Non-pigmented ciliary epithelial cell (primary cell): ENCODE measurements around the gene TSPAN17.

Experiments used
- DNase-seq: peaks from one replicate; pipeline ENCODE4 v3.0.0-alpha.2; 2010; ENCODE audit warnings: low read depth

The TSPAN17 gene

DNA sequence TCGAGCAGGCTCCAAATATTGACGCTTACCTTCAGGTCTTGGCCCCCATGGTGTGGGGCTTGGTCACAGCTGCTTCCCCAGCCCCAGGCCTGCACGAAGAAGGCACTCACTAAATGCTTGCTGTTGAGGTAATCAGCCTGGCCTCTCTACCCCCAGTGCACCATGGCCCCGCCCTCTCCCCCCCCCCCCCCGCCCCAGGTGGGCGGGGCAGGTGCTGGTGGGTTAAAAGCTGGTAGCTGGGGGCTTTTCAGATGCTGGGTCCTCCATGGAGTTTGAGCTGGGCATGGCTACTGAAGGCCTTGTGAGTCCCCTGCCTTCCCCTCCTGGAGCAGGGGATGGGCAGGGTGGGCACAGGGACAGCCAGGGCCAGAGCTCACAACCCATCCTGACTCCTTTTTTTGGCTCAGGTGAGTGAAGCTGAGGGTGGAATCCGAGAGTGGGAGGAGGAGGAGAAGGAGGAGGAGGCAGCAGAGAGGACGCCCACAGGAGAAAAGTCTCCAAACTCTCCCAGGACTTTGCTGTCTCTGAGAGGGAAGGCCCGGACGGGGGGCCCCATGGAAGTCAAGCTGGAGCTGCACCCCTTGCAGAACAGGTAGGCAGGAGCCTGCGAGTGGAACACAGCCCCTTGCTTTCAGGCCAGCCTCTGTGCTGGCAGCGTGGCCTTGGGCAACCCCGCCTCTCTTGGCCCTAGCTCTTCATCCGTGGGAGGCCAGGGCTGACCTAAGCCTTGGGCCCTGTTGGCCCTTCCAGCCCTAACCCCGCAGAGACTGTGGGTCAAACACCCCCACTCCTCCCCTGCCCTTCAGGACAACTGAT lies 4.4 kb upstream of the TSPAN17 start:
- no peak for DNase-seq

DNA sequence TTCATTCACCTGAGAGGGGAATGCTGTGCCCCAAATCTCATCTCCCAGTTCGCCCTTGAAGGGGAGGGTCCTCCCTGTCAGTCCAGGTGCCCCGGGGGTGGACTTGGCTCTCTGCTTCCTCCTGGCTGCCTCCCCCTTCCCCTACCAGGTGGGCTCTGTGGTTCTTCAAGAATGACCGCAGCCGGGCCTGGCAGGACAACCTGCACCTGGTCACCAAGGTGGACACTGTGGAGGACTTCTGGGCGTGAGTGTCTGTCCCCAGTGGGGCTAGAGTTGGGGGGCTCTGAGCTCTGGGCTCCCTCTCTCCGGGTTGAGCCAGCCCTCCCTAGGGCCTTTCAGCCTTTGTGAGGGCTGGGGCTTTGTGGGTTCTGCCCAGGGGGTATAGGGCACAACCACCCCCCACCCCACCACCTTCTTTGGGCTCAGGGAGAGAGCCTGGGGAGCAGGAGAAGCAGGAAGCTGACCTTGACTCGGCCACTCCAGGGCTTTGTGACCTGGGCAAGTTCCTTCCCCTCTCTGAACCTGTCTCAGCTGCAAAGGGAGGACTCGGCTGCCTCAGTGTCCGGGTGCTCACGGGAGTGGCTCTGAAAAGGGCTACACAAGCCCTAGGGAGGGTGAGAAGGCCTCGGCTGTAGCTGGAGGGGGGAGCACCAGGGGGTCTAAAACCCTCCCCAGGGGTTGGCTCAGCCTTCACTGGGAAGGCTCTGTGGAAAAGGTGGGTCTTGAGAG lies 3.6 kb upstream of the TSPAN17 start:
- no peak for DNase-seq

DNA sequence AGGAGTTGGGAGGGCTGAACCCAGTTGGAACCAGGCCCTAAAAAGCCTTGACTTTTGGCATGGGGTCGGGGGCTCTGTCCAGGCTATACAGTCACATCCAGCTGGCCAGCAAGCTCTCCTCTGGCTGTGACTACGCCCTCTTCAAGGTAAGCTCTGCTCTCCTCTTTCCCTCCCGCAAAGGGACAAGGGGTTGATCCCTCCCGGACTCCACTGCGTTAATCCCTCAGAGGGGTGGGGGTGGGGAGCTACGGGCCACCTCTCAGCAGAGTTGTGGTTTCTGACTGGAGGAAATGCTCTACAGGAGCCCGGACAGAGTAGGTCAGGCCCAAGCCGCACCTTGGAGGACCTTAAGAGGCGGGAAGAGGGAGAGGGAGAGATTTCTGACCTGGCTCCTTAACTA lies 3.0 kb upstream of the TSPAN17 start:
- no peak for DNase-seq

DNA sequence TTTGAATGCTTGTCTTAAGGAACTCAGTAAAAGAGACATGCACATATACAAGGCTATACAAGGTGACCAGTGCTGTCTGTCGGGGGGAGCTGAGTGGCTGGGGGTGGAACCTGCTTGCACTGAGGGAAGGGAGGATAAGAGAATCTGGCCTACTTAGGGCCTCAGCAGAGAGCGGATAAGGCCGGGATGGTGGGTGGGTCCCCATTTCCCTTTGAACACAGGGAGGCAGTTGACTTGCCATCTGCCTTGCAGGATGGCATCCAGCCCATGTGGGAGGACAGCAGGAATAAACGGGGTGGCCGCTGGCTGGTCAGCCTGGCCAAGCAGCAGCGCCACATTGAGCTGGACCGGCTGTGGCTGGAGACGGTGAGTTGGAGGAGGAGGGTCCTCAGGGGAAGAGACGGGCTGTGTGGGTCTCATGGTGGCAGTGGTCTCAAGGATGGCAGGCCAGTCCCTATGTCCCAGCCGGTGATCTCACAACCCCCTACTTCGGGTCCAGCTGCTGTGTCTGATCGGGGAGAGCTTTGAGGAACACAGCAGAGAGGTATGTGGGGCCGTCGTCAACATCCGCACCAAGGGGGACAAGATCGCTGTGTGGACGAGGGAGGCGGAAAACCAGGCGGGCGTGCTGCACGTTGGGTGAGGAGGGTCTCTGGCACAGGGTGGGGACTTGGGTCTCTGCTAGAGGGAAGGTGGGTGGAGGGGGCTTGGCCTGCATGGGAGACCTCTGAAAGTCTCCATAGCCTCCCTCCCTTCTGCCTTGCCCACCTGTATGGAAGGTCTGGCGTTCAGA lies 2.2 kb upstream of the TSPAN17 start:
- DNase-seq = no peak

DNA sequence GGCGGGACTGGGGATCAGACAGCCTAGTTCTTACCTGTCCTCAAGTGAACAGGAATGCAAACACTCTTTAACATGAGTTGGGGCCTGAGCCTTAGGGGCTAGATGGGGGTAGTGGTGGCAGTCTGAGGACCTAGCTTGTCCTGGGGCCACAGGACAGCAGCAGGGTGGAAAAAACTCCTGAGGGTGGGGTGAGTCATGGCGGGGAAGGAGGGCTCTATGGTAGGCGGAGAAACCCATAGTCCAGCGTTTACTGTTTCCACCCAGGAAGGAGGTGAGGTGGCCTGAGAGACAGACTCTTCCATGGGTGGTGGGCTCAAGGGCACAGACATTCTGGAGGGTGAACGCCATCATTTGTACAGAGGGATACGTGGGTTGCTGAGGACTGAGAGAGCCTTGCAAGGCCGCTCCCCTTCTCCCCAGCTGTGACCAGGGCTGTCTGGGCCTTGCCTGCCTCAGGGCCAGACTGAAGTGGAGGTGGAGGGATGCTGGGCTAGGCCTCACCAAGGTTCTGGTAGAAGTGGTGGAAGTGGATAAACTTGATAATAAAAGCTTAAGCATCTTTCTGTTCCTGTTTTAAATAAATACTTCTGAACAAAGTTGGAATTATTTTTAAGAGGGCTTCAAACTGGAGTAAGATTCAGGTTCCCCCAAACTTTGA lies 1.1 kb upstream of the TSPAN17 start:
- DNase-seq = no peak

DNA sequence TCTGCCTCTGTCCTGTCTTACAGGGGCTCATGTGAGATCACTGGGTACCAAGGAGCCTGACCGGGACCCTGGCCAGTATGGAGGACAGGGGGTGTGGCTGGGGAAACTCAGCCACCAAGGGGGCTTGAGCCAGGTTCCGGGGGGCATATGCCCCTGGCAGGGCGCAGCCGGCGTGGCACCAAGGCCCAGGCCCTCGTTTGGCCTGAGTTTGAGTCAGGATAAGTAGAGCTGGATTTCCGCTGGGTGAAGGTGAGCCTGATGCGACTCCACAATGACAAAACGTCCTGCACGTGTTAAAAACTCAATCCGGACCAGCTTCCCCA lies 616 bp upstream of the TSPAN17 start:
- DNase-seq = no peak

DNA sequence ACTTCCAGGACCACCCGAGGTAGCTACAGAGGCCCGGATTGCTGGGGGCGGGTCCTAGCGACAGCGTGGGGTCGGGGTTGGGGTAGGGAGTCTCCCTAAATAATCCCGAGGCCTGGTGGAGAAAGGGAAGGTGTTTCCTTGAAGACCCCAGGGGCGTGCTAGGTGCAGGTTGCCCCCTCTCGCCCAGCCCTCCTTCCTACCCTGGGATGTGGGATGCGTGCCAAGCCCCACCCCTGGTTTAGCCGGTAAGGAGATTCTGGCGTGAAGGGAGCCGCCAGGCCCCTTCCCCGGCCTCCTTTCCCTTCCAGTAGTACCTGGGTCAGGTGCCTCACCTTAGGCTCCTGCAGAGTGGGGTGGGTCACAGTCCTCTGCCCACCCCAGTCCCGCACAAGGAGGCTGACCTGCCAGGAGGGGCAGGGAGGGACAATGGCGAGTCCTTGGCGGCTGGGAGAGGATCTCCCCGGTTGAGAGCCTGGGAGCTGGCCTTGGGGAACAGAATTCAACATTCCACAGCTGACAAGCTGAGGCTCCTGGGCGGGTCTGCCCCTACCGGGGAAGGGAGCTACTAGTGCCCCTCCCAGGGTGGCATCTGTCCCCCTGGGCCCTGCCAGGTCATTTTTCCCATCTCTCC lies 674 bp downstream of the TSPAN17 start:
- no peak for DNase-seq

DNA sequence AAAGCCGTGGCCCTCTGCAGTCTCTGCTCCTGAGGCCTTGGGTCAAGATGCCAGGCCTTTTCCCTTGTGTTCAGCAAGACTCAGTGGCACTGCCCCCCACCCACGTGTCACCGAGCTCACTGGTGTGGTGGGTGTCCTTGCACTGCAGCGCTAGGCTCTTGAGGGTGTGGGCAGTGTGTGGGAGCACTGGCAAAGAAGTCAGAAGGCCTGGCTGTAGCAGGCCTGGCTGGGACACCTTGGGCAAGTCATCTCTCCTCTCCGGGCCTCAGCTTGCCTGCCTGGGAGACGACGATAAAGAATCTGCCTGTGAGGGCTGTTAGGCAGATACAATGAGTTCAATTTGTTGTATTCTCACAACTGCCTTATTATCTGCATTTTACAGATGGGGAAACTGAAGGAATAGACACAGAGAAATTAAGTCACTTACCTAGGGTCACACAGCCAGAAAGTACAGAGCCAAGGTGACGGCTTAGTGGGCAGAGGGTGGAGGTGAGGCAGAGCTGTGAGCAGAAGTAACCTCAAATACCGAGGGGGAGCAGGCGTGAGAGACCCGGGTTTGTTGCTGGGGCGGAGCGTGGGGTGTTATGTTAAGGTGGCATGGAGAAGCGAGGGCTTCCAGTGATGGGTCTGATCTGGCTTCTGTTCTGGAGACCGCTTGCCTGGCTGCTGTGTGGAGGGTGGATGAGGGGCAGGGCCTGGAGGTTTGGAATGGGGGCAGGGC lies 1.4 kb downstream of the TSPAN17 start:
- no peak for DNase-seq

DNA sequence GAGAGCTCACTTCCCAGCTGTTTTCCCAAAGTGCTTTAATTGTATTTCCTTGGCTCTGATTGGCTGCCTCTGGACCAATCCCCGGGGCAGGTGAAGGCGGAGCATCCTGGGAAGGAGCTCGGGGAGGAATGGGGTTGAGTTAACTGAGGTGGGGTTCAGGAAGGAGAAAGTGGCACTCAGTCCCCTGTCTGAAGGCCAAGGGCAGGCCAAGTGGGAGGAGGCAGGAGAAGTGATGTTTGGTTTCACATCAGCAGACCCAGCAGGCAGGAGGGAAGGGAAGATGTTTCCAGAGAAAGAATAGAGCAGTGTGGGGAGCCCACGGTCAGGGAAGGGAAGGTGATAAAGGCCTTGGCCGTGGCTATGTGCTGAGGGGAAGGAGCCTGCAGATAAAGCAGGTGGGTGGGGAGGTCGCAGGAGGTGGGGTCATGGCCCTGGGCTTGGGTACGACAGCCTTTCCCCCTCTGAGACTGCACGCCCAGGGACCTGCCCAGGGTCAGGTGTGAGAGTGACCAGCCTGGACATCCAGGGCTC lies 3.1 kb downstream of the TSPAN17 start:
- no peak for DNase-seq

DNA sequence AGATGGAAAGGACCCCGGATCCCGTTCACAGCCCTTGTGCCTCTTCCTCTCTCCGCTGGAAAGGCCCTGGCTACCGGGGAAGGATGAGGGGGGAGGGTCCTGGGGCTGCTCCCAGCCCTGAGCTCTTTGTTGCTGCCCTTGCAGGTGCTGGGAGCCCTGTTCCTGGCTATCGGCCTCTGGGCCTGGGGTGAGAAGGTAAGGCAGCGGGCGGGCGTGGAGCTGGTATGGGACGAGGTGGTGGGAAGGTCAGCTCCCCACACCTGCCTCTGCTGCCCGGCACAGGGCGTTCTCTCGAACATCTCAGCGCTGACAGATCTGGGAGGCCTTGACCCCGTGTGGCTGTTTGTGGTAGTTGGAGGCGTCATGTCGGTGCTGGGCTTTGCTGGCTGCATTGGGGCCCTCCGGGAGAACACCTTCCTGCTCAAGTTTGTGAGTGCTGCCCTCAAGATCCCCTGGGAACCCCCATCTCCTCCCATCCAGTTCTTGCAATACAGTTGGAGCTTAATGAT lies 4.2 kb downstream of the TSPAN17 start:
- DNase-seq = no peak

DNA sequence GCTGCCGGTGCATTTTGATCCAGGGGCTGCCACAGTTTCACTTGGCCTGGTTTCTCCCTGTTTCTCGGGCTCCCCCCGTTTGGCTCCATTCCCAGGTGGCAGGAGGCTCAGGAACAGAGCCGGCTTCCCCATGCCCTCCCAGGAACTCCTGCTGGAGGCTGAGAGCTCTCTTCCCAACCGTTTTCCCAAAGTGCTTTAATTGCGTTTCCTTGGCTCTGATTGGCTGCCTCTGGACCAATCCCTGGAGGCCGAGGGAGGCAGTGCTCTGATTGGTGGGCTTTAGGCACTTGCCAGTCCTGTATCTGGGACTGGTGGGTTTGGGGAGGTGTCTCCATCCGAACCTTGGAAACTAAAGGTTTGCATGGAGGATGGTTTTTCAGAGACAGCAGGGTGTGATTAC lies 4.9 kb downstream of the TSPAN17 start:
- no peak for DNase-seq

DNA sequence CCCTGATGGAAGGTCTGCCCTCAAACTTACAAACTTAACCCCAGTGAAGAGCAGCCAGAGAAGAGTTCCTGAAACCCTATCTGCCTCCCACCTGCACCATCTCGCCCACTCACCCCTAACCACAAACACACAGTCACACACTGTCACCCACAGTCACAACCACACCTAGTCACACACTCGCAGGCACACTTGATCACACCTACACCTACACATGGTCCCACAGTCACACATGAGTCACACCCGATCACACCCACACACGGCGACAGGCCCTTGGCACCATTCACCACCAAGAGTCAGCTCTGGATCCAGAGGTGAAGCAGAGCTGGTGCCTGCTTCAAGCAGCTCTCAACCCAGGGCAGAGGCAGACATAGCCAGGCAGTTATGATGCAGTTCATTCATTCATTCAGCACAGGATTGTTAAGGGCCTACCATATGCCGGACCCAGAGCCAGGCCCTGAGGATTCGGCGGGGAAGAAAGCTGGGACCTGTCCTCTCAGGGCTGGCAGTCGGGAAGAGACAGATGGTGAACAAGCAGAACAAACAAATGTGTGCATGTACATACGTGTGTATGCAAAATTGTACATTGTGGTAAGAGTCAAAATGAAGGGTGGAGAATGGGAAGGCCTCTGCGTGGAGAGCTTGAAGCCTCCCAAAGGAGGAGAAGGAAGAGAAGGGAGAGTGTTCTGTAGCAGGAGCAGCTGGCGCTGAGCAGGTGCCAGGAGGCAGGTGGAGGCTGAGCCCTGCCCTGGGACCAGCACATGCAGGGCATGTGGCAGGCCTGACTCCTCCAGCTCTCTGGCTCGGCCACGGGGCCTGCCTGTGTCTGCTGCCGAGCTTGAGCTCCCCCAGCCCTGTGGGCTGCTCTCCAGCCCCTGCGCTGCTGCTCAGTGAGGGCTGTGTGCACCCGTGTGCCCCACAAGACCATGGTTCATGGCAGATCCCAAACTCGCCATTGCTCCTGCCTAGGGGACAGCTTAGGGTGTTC lies 6.4 kb downstream of the TSPAN17 start:
- no peak for DNase-seq

DNA sequence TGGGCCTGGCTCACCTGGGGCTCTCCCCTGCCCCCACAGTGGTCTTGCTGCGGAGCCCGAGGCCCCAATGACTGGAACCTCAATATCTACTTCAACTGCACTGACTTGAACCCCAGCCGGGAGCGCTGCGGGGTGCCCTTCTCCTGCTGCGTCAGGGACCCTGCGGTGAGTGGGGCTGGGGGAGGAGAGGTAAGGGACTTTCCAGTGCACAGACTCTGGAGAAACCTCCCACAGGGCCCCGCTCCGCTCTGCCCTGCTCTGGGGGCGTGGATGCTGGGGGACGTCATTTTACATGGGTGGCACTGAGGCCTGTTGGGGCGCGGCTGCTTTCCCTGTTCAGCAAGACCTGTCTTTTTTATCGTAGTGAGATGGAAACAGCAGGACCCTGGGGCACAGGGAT lies 7.6 kb downstream of the TSPAN17 start:
- DNase-seq = no peak

DNA sequence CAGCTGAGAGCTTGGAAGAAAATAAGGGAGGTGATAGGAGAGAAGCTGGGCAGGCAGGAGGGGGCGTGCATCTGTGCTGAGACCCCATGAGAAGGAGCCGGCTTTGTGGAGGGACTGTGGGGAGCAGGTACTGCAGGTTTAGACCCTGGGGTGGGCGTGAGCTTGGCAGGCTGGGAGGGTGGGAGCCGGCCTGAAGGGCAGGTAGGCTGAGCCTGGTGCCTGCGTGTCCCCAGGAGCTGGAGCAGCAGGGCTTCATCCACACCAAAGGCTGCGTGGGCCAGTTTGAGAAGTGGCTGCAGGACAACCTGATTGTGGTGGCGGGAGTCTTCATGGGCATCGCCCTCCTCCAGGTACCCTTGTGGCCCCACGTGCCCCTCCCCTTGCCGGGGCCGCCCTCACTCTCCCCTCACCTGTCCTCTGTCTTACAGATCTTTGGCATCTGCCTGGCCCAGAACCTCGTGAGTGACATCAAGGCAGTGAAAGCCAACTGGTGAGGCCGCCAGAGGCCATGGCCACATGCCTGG lies 9.2 kb downstream of the TSPAN17 start:
- DNase-seq = no peak

DNA sequence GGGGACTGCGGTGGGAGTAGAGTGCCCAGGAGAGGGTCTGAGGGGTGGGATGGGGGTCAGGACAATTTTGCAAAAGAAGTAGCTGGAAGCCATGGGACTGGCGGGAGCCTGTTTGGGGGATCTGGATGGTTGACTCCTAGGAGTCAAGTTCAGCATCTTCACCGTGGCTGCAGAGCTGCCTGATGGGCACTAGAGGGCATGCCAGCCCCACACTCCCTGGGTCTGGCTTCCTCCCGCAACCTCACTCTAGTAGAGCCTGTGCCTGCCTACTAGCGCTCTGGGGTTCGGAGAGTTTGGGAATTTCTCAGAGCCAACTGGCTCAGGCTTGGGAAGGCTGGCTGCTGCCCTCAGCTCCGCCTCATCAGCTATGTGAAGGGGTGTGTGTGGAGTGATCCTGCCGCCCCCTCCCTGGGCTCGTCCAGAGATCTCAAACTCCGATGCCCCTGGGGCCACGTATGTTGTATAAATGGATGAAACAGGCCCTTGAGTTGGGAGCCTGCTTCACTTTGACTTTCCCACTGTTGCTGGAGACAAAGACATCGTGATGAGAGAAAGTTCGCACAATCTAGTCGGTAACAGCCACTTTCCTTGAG lies 10.8 kb downstream of the TSPAN17 start:
- DNase-seq = no peak

DNA sequence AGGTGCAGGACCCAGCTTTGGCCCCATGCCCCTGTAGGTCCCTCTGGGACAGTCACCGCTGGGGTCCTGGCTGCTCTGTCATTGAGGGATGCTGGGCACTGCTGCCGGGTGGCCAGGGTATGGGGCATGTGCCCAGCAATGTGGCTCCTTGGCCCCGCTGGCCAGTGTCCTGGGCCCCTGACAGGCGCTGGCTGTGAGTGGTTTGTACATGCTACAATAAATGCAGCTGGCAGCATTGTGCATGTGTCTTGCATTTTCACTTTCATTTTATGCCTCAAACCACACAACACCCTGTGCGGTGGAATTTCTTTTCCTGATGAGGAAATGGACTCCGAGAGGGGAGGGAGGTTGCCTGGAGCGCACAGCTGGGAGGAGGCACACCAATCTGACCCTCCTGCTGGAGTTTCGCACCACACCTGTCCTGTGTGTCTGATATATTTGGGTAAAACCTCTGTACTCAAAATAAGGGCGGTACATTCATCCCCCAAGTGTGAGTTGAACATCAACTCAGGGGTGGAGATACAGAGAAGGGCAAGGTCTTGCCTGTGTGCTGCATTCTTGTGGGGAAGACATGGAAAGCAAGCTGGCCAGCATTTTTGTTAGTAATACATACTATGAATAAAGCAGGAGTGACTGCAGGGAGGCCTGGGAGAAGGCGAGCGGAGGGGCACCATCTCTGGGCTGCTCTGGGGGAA lies 11.7 kb downstream of the TSPAN17 start:
- DNase-seq = no peak

DNA sequence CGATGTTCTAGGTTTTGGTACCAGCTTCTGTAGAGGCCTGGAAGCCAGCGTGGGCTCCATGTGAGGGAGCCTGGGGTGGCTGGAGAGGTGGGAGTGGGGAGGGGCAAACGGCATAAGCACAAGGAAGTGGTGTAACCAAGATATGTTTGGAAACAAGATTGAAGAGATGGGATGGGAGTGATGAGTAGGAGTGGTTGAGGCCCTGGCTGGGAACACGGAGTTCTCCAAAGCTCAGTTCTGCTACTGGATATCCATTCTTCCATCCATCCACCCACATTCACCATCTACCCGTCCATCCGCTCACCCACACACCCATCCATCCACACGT lies 12.2 kb downstream of the TSPAN17 start:
- DNase-seq = no peak

DNA sequence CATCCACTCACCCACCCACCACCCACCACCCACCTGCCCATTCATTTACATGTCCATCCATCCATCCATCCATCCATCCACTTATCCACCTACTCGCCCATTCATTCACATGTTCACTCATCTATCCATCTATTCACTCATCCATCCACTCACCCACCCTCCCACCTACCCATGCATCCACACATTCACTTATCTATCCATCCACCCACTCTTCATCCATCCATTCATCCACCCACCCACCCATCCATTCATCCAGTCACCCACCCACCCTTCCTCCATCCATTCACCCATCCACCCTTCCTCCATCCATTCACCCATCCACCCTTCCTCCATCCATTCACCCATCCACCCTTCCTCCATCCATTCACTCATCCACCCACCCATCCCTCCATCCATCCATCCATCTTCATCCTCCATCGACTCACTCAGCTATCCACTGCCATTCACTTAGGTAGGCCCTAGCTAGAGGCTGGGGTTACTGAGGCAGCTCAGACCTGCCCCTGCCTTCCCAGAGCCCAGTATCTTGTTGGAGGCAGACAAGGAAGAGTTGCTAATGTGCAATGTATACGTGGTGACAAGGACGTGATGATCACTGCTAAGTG lies 12.7 kb downstream of the TSPAN17 start:
- no peak for DNase-seq
